Measurements from ENCODE around the gene FHAD1. TPM values are rescaled to one million over a fixed set of nuclear protein-coding genes. Genes with fewer than 3 reads are reported as not detected.

The FHAD1 gene
- total and polyA plus RNA-seq, 10 of the 15 experiments (the other 5 are each of a cell fraction or from before 2014, with no cell fraction given) = 0.09 to 1.0 (median 0.32) TPM; not detected in 2

GRCh38 chr1:15406614-15407559 lies 159.9 kb downstream of the FHAD1 start:
- ChIA-PET RAD21 (ENCODE audit: unreplicated experiment) (no interaction called here), POLR2A (interaction anchor here (2.0 kb wide), 1 partner anchor 10 kb away, joined by 4 read pairs; no protein-coding TSS in a partner anchor), CTCF (interaction anchor here (1.3 to 1.6 kb wide), 2 partner anchors 10 to 25 kb away, joined by 4 read pairs; no protein-coding TSS in a partner anchor), SMC1A (ENCODE audit: uncharacterized antibody, unreplicated experiment) (no interaction called here)
- DNase-seq (ENCODE audit: low read depth, low spot score) = no peak
- Histone ChIP-seq H2AFZ (ENCODE audit: control insufficient read depth, low read depth, low read length) (no peak overlapping the region), H3K9ac (ENCODE audit: control insufficient read depth, insufficient read depth, low read length) (no peak overlapping the region), H3K79me2 (ENCODE audit: control insufficient read depth, insufficient read depth, low read length) (peaks cover 22% of the 10 kb centered on the region), H3K4me2 (ENCODE audit: control insufficient read depth, insufficient read depth) (no peak overlapping the region), H3K27me3 (replicated peaks in 1 of 2; ENCODE audit: control insufficient read depth in 2 of 2, insufficient read depth in 2 of 2, low read length in 1 of 2) (peaks cover 0 to 3% of the 10 kb centered on the region in 2 experiments; a peak in 1 of 4 replicates), H4K20me1 (ENCODE audit: control insufficient read depth, insufficient read depth) (no peaks in the 10 kb centered on the region), H3K4me3 (no peak overlapping the region), H3K36me3 (ENCODE audit: control insufficient read depth in 2 of 2, insufficient read depth in 2 of 2, low read length in 1 of 2) (no peaks in the 10 kb centered on the region), H3K27ac (ENCODE audit: control insufficient read depth, insufficient read depth) (no peak overlapping the region), H3K4me1 (ENCODE audit: control insufficient read depth, insufficient read depth, low read length) (peaks cover 4% of the 10 kb centered on the region; the same call in 1 of the 2 replicates), H3K9me3 (replicated peaks; ENCODE audit: control insufficient read depth, insufficient read depth, low read length) (no peaks in the 10 kb centered on the region)
- intact Hi-C loops (cut with micrococcal nuclease; ENCODE audit: unreplicated experiment) = no loop called here
- in situ Hi-C loops (cut with MboI) = no loop called here
- no TSS peak for BruUV-seq (replicated peaks)
- FAIRE-seq = peak; percentile 77
- 53% methylated on average over 10 of the region's 11 CpGs for WGBS (ENCODE audit: insufficient coverage, insufficient replicate concordance, low lambda C conversion rate, missing lambda C conversion rate)
- no peak for ATAC-seq
- TF ChIP-seq CUX1 (IDR thresholded peaks at IDR 0.05; ENCODE audit: insufficient replicate concordance, low read depth, low read length) (no peak), E2F8 (IDR thresholded peaks at IDR 0.05; ENCODE audit: low read depth, partially characterized antibody) (no peak), ZBTB40 (IDR thresholded peaks at IDR 0.05; ENCODE audit: borderline replicate concordance) (no peak), HDAC6 (IDR thresholded peaks at IDR 0.05; ENCODE audit: unreplicated experiment) (no peak), HDAC2 (IDR thresholded peaks at IDR 0.05) (no peak), SMAD1 (IDR thresholded peaks at IDR 0.05; ENCODE audit: low read depth, partially characterized antibody) (no peak)
